K562 (cell line): Measurements from ENCODE around the gene UBA52. TPM values are rescaled to one million over a fixed set of nuclear protein-coding genes. Genes with fewer than 3 reads are reported as not detected.
A peak's percentile ranks its signal among the peaks of the same experiment; 100 is the strongest.

Experiments used
- BRF2 ChIP-seq: IDR thresholded peaks from 3 replicates; pipeline ENCODE4 v1.6.1; 2011; ENCODE audit warnings: borderline replicate concordance, mild to moderate bottlenecking; ENCODE audit not compliant: insufficient read length, insufficient read depth
- CEBPG ChIP-seq, 3 experiments: fragments of 200-800 bp in 1 of 3; sonication (Bioruptor generic) in 1 of 3; sonication (generic) in 1 of 3; formaldehyde crosslinking in 1 of 3; IDR thresholded peaks in 2 of 3; conservative IDR thresholded peaks in 1 of 3; 2 replicates each; pipeline versions ENCODE4 v1.6.1 to v1.8.0; 2016 to 2022; ENCODE audit warnings: missing compliant biosample characterization in 2 of 3, missing genetic modification characterization in 2 of 3, mild to moderate bottlenecking in 1 of 3, missing genetic modification reagents in 1 of 3
- EGR1 ChIP-seq: fragments of 450-650 bp; conservative IDR thresholded peaks from 2 replicates; pipeline ENCODE4 v1.6.1; 2017; ENCODE audit warnings: mild to moderate bottlenecking
- GABPA ChIP-seq: fragments of 200-800 bp; sonication (Bioruptor generic); conservative IDR thresholded peaks from 2 replicates; pipeline ENCODE4 v1.6.1; 2016; ENCODE audit warnings: low read depth, missing genetic modification characterization, missing compliant biosample characterization
- HMGXB4 ChIP-seq: sonication (generic); formaldehyde crosslinking; IDR thresholded peaks from 2 replicates; pipeline ENCODE4 v1.8.1; 2023; ENCODE audit warnings: mild to moderate bottlenecking, missing genetic modification reagents
- MCM3 ChIP-seq: fragments of 450-650 bp; IDR thresholded peaks from 2 replicates; pipeline ENCODE4 v1.6.1; 2016
- TCF3 ChIP-seq: sonication (generic); formaldehyde crosslinking; IDR thresholded peaks from 2 replicates; pipeline ENCODE4 v1.4.0; 2020; ENCODE audit warnings: mild to moderate bottlenecking, missing genetic modification reagents
- ZNF24 ChIP-seq: fragments of 450-650 bp; IDR thresholded peaks from 2 replicates; pipeline ENCODE4 v1.6.1; 2016
- polyA plus RNA-seq, 8 experiments: library from polyadenylated mRNA; depleted of rRNA in 4 of 8; stranded (reverse) in 5 of 8; unstranded in 3 of 8; fragments of >200 nt; fragmentation: Nextera tagmentation in 2 of 8; fragmentation: Illumina TruSeq in 1 of 8; extraction: Ambion mirVana in 2 of 8; extraction: Trizol in 1 of 8; gene quantifications; 2 replicates each; pipeline versions ENCODE4 v1.2.1 to v1.2.3, GENCODE V29; 2011 to 2014; ENCODE audit warnings: inconsistent platforms in 1 of 8, missing spikeins in 1 of 8
- total RNA-seq, 7 experiments: library from RNA; depleted of rRNA in 6 of 7; stranded (reverse); fragments of >200 nt in 6 of 7; fragmentation: Illumina TruSeq in 2 of 7; extraction: Trizol in 2 of 7; gene quantifications; 2 replicates each; pipeline versions ENCODE4 v1.2.1 to v1.2.3, GENCODE V29; 2011 to 2021; ENCODE audit warnings: low replicate concordance in 1 of 7

UBA52 gene
- total and polyA plus RNA-seq, 9 of the 15 experiments (the other 6 are each of a cell fraction or from before 2014, with no cell fraction given): 1,110 to 2,751 (median 1,733) TPM

GRCh38 chr19:18596752-18597157 is 25.1 kb downstream of the UBA52 start (continued):
- no peak for TF ChIP-seq HMGXB4 (CRISPR knock-in tag)
- no peak for TF ChIP-seq ZNF24
- peak; percentile 48 for TF ChIP-seq EGR1
- TF ChIP-seq BRF2: no peak
- TF ChIP-seq CEBPG (CRISPR knock-in tag; IDR thresholded peaks at IDR 0.05): no peak
- no peak for TF ChIP-seq CEBPG (tag; conservative IDR thresholded peaks at IDR 0.05 in 1 of 2, IDR thresholded peaks at IDR 0.05 in 1 of 2)
- TF ChIP-seq MCM3: no peak
- TF ChIP-seq TCF3 (CRISPR knock-in tag): no peak
- TF ChIP-seq GABPA (tag): peak; percentile 56
